Smooth muscle cell (in vitro differentiated cells): Measurements from ENCODE around the gene CADM1. TPM values are rescaled to one million over a fixed set of nuclear protein-coding genes. Genes with fewer than 3 reads are reported as not detected.

ENCODE experiments used
- DNase-seq: peaks from one replicate; lab custom pipeline; 2025; ENCODE audit not compliant: unreplicated experiment; lab: John Stamatoyannopoulos, UW
- H2AFZ ChIP-seq: fragments of 200-600 bp; sonication (generic); 2 replicates; pipeline ENCODE4 v1.6.0; 2016; ENCODE audit warnings: antibody characterized with exemption, low read depth, mild to moderate bottlenecking
- H3F3A ChIP-seq: fragments of 200-600 bp; sonication (generic); 2 replicates; pipeline ENCODE4 v1.6.0; 2017; ENCODE audit warnings: antibody characterized with exemption, low read depth
- H3K27ac ChIP-seq: fragments of 200-600 bp; sonication (generic); 2 replicates; pipeline ENCODE4 v1.5.1; 2016; ENCODE audit warnings: low read depth, mild to moderate bottlenecking
- H3K27me3 ChIP-seq: fragments of 200-600 bp; sonication (generic); 2 replicates; pipeline ENCODE4 v1.6.1; 2016; ENCODE audit warnings: low read depth, mild to moderate bottlenecking
- H3K36me3 ChIP-seq: fragments of 200-600 bp; sonication (generic); 2 replicates; pipeline ENCODE4 v1.5.1; 2016; ENCODE audit warnings: low read depth
- H3K4me1 ChIP-seq: fragments of 200-600 bp; sonication (generic); 2 replicates; pipeline ENCODE4 v1.5.1; 2016; ENCODE audit warnings: low read depth
- H3K4me2 ChIP-seq: fragments of 200-600 bp; sonication (generic); 2 replicates; pipeline ENCODE4 v1.6.0; 2016; ENCODE audit warnings: mild to moderate bottlenecking
- H3K4me3 ChIP-seq: fragments of 200-600 bp; sonication (generic); 2 replicates; pipeline ENCODE4 v1.5.1; 2016; ENCODE audit warnings: mild to moderate bottlenecking
- H3K79me2 ChIP-seq: fragments of 200-600 bp; sonication (generic); 2 replicates; pipeline ENCODE4 v1.6.0; 2016; ENCODE audit warnings: low read depth, mild to moderate bottlenecking
- H3K9ac ChIP-seq: fragments of 200-600 bp; sonication (generic); 2 replicates; pipeline ENCODE4 v1.6.0; 2016; ENCODE audit warnings: low read depth
- H3K9me3 ChIP-seq: fragments of 200-600 bp; sonication (generic); replicated peaks from 2 replicates; pipeline ENCODE4 v1.5.1; 2016; ENCODE audit warnings: low read depth
- H4K20me1 ChIP-seq: fragments of 200-600 bp; sonication (generic); 2 replicates; pipeline ENCODE4 v1.6.0; 2016; ENCODE audit warnings: low read depth
- WGBS: methylation state at CpG from one replicate; pipeline ENCODE4 v1.1.7; 2016; ENCODE audit warnings: low lambda C conversion rate; 5-methylcytosine and 5-hydroxymethylcytosine counted together
- polyA plus RNA-seq: library from polyadenylated mRNA; unstranded; fragments of >200 nt; fragmentation: Nextera tagmentation; extraction: Ambion mirVana; gene quantifications from 2 replicates; pipeline ENCODE4 v1.2.1, GENCODE V29; 2016
- total RNA-seq: library from RNA; depleted of rRNA; stranded (reverse); fragments of >200 nt; gene quantifications from 2 replicates; pipeline ENCODE4 v1.2.3, GENCODE V29; 2014
- TF ChIP-seq, protein P1 (sequence below): fragments of 200-600 bp; sonication (generic); IDR thresholded peaks from 2 replicates; pipeline ENCODE4 v1.5.1; 2017; ENCODE audit warnings: borderline replicate concordance, mild to moderate bottlenecking, antibody characterized with exemption; ENCODE audit not compliant: insufficient read depth, poor library complexity, severe bottlenecking

Gene CADM1
- total and polyA plus RNA-seq, 2 experiments from 2014 or later = 158 to 167 TPM

DNA sequence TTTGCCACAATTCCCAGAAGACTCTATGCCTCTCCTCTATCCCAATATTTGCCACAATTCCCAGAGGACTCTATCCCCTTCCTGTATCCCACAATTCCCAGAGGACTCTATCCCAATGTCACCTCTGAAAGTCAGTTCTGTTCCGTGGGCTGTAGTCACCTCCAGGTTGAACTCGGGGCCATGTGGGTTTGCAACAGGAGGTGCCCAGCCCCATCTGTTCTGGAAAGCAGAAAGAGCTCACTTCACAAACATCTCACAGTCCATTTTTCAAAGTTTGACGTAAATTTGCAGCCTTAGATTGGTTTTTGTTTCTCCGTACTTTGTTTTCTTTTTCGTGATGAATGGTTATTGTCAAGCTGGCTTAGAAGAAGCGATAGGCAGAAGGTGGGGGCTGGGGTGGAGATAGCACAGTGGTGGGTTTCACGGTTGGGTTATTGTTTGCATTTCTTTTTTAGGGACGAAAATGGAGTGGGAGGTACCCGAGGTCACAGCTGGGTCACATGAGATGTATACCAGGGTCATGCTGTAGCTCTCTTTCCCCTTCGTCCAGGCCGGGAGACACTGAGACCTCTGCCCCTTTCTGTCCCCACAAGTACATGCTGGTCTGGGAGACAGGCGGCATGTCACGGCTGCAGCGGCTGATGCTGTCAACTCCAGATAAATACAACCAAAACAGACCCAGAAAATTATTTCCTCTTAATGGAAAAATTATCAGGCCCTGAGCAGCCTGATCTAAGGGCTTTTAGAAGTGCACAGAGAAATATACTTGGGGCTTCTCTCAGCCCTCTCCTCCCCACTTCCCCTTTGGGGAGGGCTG is 374.5 kb downstream of the CADM1 start:
- peaks cover 17% of the 10 kb centered on the region for H3K27me3 ChIP-seq
- no peaks in the 10 kb centered on the region for H3K79me2 ChIP-seq
- no peak overlapping the region for H2AFZ ChIP-seq
- H3K9me3 ChIP-seq = no peaks in the 10 kb centered on the region
- H3K9ac ChIP-seq = no peak overlapping the region
- H3K4me1 ChIP-seq = no peaks in the 10 kb centered on the region
- no peak overlapping the region for H3K4me2 ChIP-seq
- H3F3A ChIP-seq = no peaks in the 10 kb centered on the region
- H3K36me3 ChIP-seq = no peaks in the 10 kb centered on the region
- H4K20me1 ChIP-seq = no peaks in the 10 kb centered on the region
- no peak overlapping the region for H3K27ac ChIP-seq
- no peak overlapping the region for H3K4me3 ChIP-seq
- WGBS = 84% methylated on average over 14 of the region's 14 CpGs
- no peak for DNase-seq
- TF ChIP-seq, protein P1, sequence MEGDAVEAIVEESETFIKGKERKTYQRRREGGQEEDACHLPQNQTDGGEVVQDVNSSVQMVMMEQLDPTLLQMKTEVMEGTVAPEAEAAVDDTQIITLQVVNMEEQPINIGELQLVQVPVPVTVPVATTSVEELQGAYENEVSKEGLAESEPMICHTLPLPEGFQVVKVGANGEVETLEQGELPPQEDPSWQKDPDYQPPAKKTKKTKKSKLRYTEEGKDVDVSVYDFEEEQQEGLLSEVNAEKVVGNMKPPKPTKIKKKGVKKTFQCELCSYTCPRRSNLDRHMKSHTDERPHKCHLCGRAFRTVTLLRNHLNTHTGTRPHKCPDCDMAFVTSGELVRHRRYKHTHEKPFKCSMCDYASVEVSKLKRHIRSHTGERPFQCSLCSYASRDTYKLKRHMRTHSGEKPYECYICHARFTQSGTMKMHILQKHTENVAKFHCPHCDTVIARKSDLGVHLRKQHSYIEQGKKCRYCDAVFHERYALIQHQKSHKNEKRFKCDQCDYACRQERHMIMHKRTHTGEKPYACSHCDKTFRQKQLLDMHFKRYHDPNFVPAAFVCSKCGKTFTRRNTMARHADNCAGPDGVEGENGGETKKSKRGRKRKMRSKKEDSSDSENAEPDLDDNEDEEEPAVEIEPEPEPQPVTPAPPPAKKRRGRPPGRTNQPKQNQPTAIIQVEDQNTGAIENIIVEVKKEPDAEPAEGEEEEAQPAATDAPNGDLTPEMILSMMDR = no peak

DNA sequence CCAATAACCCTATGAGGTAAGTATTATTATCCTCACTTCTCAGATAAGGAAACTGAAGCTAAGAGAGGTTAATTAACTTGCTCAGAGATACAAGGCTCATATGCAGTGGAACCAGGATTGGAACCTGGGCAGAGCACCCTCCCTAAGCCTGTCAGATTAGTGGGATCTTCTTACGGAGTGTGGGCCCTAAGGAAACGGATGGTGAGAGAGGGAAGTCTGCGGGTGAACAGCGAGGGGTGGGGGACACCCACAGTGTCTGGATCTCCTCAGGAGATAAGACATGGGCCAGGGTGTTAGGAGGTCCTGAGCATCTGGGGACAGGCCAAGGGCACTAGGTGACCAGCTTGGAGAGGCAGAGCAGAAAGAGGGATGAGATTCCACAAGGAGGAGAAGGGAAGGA is 376.0 kb downstream of the CADM1 start:
- Histone ChIP-seq H3K36me3 (no peaks in the 10 kb centered on the region), H3K9ac (no peak overlapping the region), H3K9me3 (no peaks in the 10 kb centered on the region), H3K4me2 (no peak overlapping the region), H3K4me1 (no peaks in the 10 kb centered on the region), H4K20me1 (no peaks in the 10 kb centered on the region), H3K4me3 (no peak overlapping the region), H3K27ac (no peak overlapping the region), H2AFZ (no peak overlapping the region), H3K27me3 (peaks cover 5% of the 10 kb centered on the region), H3K79me2 (no peaks in the 10 kb centered on the region), H3F3A (no peaks in the 10 kb centered on the region)
- TF ChIP-seq, protein P1 = no peak
- 76% methylated on average over 4 of the region's 4 CpGs for WGBS
- DNase-seq = no peak

DNA sequence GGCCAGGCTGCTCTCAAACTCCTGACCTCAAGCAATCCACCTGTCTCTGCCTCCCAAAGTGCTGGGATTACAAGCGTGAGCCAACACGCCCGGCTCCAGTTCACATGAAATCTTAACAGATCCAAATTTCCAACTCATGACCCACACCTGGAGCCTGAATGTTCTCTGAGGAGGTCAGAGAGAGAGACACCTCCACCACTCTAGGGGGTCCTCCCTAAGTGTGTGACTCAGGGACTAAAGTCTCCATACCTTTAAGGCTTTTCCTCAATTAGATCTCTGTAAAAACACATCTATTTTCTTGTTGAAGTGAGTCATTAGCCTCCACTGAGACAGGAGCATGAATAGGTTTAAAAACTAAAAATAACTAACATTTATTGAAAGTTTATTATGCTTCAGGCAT is 376.4 kb downstream of the CADM1 start:
- H3K4me3 ChIP-seq = no peak overlapping the region
- DNase-seq = no peak

More for the DNA sequence above, 376.4 kb downstream of the CADM1 start:
- Histone ChIP-seq H3K27ac (no peak overlapping the region), H3F3A (no peaks in the 10 kb centered on the region), H4K20me1 (no peaks in the 10 kb centered on the region), H3K4me1 (no peaks in the 10 kb centered on the region), H3K27me3 (peaks cover 5% of the 10 kb centered on the region), H3K4me2 (no peak overlapping the region), H3K79me2 (no peaks in the 10 kb centered on the region), H3K9me3 (no peaks in the 10 kb centered on the region), H3K36me3 (no peaks in the 10 kb centered on the region), H3K9ac (no peak overlapping the region), H2AFZ (no peak overlapping the region)
- TF ChIP-seq, protein P1 = no peak
- WGBS = 88% methylated on average over 3 of the region's 3 CpGs
